Activated naive CD8-positive, alpha-beta T cell treated with anti-CD3 and anti-CD28 coated beads, Interleukin-2, amount 50 U/mL, for 24 hours (primary cell): ENCODE measurements around the gene RNF145.

Experiments
- ATAC-seq: fragments of 150-1000 bp; cut with Tn5 transposase; one replicate; pipeline ENCODE4 v1.10.0; 2021
- DNase-seq: peaks from one replicate; pipeline ENCODE4 v3.0.0; 2021
- H3K27ac Mint-ChIP-seq: one replicate; pipeline ENCODE4 v1.8.0; 2021; ENCODE audit warnings: mild to moderate bottlenecking, mixed read lengths
- H3K27me3 Mint-ChIP-seq: one replicate; pipeline ENCODE4 v1.8.0; 2021; ENCODE audit warnings: mixed read lengths
- H3K36me3 Mint-ChIP-seq: one replicate; pipeline ENCODE4 v1.8.0; 2021; ENCODE audit warnings: low read depth, mixed read lengths
- H3K4me1 Mint-ChIP-seq: one replicate; pipeline ENCODE4 v1.8.0; 2021; ENCODE audit warnings: mixed read lengths
- H3K4me3 Mint-ChIP-seq: one replicate; pipeline ENCODE4 v1.8.0; 2021; ENCODE audit warnings: mild to moderate bottlenecking, moderate library complexity, mixed read lengths
- H3K9me3 Mint-ChIP-seq: one replicate; pipeline ENCODE4 v1.8.0; 2021; ENCODE audit warnings: mixed read lengths

RNF145 gene

DNA sequence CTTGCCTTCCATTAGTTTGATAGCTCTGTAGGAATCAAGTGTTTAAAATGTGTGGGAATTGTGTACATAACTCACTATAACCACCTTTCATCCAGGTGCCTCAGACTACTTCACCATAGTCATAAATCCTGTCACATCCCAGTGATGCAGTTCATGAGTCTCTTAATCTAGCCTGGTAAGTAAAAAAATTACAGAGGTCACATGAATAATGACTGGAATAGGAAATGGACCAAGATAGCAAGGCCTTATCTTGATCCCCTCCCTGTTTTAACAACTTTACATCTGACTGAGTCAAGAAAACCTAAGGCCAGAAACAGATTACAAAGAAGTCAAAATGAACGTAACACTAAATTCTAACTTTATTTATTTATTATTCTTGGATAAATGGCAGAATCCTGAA is 1.5 kb upstream of the RNF145 start:
- no peaks in the 10 kb centered on the region for H3K27me3 Mint-ChIP-seq
- peaks cover 46% of the 10 kb centered on the region for H3K4me1 Mint-ChIP-seq
- H3K4me3 Mint-ChIP-seq = peak overlapping the region; percentile 88
- no peak for ATAC-seq
- peaks cover 19% of the 10 kb centered on the region for H3K36me3 Mint-ChIP-seq
- DNase-seq = no peak
- H3K27ac Mint-ChIP-seq = peak overlapping the region; percentile 97
- H3K9me3 Mint-ChIP-seq = no peaks in the 10 kb centered on the region

GRCh38 chr5:159210210-159210661 is 883 bp upstream of the RNF145 start:
- H3K27ac Mint-ChIP-seq = peak overlapping the region; percentile 97
- H3K36me3 Mint-ChIP-seq = peaks cover 19% of the 10 kb centered on the region
- peak overlapping the region; percentile 88 for H3K4me3 Mint-ChIP-seq
- DNase-seq (no peak), ATAC-seq (no peak)
- peaks cover 52% of the 10 kb centered on the region for H3K4me1 Mint-ChIP-seq
- no peaks in the 10 kb centered on the region for H3K9me3 Mint-ChIP-seq
- no peaks in the 10 kb centered on the region for H3K27me3 Mint-ChIP-seq

DNA sequence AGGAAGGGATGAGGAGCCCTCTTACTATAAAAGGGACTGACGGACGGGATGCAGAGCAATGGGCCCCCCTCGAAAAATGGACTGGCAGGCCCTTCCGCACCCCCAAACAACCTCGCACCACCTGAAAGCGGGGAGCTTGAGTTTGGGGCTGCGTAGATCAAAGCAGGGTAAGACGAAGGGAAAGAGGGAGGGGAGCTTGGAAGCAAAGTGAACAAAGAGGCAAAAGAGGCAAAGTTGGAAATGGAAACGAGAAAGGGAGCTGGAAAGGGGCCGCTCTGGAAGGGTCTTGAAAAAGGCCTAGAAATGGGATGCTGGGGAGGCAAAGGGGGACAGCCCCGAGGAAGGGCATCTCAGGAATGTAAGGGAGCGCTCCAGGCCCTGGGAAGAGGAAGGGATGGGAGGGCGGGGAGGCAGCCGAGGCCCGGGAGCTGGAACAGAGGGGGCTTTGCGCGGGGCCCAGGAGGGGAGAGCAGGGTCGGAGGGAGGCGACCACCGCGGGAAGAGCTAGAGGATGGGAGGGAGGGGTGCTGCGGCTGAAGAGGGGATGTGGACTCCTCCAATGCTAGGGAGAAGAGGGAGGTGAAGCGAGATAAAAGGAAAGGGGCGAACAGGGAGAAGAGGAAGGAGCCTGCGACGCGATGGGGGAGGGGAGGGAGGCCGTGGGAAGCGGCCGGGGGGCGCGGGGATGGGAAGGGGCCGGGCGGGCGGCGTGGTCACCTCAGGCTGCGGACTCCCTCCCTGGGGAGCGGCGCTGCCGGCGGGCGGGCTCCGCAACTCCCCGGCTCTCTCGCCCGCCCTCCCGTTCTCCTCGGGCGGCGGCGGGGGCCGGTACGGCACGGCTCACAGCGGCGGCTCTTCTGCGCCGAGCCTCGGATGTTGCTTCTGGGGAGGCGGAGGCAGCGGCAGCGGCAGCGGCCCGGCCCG is 577 bp downstream of the RNF145 start:
- no peak for ATAC-seq

DNA sequence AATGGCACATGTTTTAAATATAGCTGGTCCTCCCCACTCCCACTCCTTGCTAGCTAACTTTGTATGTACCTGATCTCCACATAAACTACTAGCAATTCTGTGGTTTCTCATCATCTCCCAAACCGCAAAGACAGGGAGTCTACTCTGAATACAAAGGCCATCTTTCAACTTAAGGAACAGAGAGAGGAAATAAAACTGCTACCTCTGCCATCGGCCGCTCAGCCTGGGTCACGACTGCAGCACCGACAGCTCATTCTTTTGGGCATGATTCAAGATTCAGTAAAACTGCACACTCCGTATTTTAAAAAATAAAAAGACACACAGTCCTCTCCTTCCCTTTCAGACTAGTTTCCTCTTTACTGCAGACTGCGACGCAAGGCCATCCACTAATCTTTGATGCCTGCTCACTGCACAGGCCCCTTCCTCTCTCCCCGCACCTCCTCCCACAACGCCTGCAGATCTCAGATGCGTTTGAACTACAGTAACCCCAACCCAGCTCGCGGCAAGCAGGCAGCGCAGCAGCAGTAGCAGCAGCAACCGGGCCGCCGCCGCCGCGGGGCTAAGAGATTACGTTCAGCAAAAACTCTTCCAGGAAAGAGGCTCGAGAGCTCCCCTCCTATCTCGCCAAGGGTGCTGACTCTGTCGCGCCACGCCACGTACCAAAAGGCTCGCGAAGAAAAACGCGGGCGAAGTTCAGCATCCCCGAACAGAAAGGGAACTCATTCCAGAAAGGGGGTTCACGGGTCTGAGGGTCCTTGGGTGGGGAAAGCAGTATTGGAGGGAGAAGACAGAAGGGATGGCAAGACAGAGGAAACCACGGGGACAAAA is 1.5 kb downstream of the RNF145 start:
- DNase-seq = peak; percentile 77
- ATAC-seq = peak; percentile 60
- Mint-ChIP-seq H3K4me1 (peaks cover 73% of the 10 kb centered on the region), H3K27ac (peak overlapping the region; percentile 97), H3K27me3 (no peaks in the 10 kb centered on the region), H3K4me3 (peak overlapping the region; percentile 97), H3K36me3 (peaks cover 30% of the 10 kb centered on the region), H3K9me3 (no peaks in the 10 kb centered on the region)

More for the DNA sequence above, 577 bp downstream of the RNF145 start:
- Mint-ChIP-seq H3K4me1 (peaks cover 67% of the 10 kb centered on the region), H3K9me3 (no peaks in the 10 kb centered on the region), H3K27me3 (no peaks in the 10 kb centered on the region), H3K36me3 (peaks cover 23% of the 10 kb centered on the region), H3K4me3 (peak overlapping the region; percentile 97), H3K27ac (peak overlapping the region; percentile 97)
- peak; percentile 40 for DNase-seq

DNA sequence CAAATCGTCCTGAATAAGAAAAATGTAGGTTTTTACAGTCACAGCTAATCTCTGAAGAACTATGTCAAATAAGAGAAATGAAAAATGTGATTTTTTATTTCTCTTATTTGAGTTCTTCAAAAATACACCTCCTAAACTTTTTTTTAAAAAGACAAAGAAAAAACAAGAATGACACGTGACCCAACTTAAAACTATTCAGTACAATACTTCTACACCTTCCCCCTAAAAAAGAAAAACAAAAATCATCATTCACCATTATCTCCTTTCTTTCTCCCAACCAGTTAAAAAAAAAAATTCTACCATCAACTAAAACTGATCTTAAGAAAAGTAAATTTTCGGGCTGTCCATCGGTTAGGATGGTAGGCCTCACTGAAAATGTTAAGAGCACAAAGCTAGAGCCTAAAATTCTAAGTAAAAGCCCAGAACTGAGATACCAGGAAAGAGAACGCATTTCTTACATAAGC is 2.1 kb downstream of the RNF145 start:
- Mint-ChIP-seq H3K4me3 (peak overlapping the region; percentile 97), H3K27me3 (no peaks in the 10 kb centered on the region), H3K9me3 (no peaks in the 10 kb centered on the region), H3K36me3 (peaks cover 36% of the 10 kb centered on the region), H3K4me1 (peaks cover 75% of the 10 kb centered on the region), H3K27ac (peak overlapping the region; percentile 97)
- ATAC-seq = no peak
- DNase-seq = no peak

GRCh38 chr5:159206818-159207217 is 2.5 kb downstream of the RNF145 start:
- H3K4me3 Mint-ChIP-seq = peak overlapping the region; percentile 97
- H3K9me3 Mint-ChIP-seq = no peaks in the 10 kb centered on the region
- DNase-seq (no peak), ATAC-seq (no peak)
- peaks cover 38% of the 10 kb centered on the region for H3K36me3 Mint-ChIP-seq
- H3K4me1 Mint-ChIP-seq = peaks cover 72% of the 10 kb centered on the region
- H3K27ac Mint-ChIP-seq = peak overlapping the region; percentile 97
- H3K27me3 Mint-ChIP-seq = no peaks in the 10 kb centered on the region

DNA sequence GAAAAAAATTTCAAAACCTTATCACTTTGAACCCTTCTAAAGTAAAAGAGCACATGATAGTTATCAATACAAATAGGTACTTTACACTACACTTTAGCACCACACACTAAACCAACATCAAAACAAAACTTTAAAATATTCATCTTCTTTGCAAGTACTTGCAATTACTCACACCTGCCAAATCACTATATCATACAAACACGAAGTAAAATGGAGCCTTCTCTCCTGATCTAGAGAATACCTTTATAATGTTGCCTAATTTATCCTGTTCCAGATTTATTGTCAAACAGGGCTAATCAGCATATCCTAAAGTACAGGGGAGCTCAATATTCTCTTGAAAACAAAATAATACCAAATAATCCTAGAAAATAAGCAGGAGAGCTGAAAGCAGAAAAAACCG is 3.0 kb downstream of the RNF145 start:
- peak overlapping the region; percentile 97 for H3K27ac Mint-ChIP-seq
- H3K4me1 Mint-ChIP-seq = peaks cover 69% of the 10 kb centered on the region
- ATAC-seq = no peak
- peak overlapping the region; percentile 97 for H3K4me3 Mint-ChIP-seq
- DNase-seq = no peak
- no peaks in the 10 kb centered on the region for H3K27me3 Mint-ChIP-seq
- H3K9me3 Mint-ChIP-seq = no peaks in the 10 kb centered on the region
- H3K36me3 Mint-ChIP-seq = peaks cover 39% of the 10 kb centered on the region

GRCh38 chr5:159203351-159203750 is 6.0 kb downstream of the RNF145 start:
- peaks cover 76% of the 10 kb centered on the region for H3K4me1 Mint-ChIP-seq
- H3K27me3 Mint-ChIP-seq = no peaks in the 10 kb centered on the region
- H3K27ac Mint-ChIP-seq = peak overlapping the region; percentile 68
- H3K36me3 Mint-ChIP-seq = peaks cover 49% of the 10 kb centered on the region
- no peak for ATAC-seq
- H3K4me3 Mint-ChIP-seq = peak overlapping the region; percentile 0
- no peak for DNase-seq
- H3K9me3 Mint-ChIP-seq = no peaks in the 10 kb centered on the region

DNA sequence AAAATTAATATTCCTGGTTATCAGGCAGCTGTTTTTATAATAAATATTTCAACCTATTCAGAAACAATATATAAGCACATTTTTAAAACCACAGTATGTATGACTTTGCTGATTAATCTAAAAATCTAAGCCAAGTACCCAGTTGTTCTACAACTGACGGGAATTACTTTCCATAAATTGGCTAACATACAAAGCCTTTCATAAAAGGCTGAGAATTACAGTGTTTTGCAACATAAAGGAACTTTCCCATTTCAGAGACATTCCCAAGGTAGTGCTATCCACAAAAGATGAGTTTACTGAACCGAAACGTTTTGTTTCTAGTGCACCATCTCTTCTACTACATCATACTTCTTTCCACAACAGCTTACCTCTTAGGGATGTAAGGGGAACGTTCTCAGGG is 7.2 kb downstream of the RNF145 start:
- Mint-ChIP-seq H3K4me3 (no peak overlapping the region), H3K27ac (no peak overlapping the region), H3K36me3 (peaks cover 51% of the 10 kb centered on the region), H3K4me1 (peaks cover 85% of the 10 kb centered on the region), H3K27me3 (no peaks in the 10 kb centered on the region), H3K9me3 (no peaks in the 10 kb centered on the region)
- ATAC-seq = no peak
- DNase-seq = no peak

DNA sequence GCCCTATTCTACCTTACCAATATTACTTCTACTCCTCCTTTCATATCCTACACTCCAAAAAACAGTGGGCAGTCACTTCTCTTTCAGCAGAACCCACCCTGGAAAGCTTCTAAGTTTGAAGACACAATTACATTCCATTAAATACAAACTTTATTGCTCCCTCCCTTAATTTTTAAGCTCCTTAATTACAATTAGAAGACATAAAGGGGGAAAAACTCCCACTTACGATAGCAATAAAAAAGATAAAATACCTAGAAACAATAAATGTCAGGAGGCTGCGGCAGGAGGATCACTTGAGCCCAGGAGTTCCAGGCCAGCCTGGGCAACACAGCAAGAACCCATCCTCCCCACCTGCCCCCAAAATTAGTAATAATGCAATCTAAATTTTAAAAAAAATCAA is 9.6 kb downstream of the RNF145 start:
- ATAC-seq = no peak
- no peak for DNase-seq
- Mint-ChIP-seq H3K4me3 (no peak overlapping the region), H3K4me1 (peaks cover 84% of the 10 kb centered on the region), H3K27ac (peak overlapping the region; percentile 30), H3K36me3 (peaks cover 64% of the 10 kb centered on the region), H3K9me3 (no peaks in the 10 kb centered on the region), H3K27me3 (no peaks in the 10 kb centered on the region)

DNA sequence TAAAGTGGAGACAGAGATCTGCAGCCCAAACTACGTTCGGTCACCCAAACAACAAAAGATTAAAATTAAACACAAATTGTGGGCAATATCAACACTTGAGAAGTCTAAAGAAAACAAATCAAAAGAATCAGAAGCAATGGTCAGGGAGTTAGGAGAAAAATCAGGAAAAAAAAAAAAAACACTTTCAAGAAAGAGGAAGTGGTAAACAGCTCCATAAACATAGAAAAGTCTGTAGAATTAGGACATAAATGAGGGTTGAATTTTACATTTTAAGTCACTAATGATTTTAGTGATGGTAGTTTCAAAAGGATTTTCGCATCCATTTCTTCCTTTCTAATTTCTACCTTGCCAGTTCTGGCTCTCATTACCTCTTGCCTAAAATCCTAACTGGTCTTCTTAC is 10.1 kb downstream of the RNF145 start:
- DNase-seq = no peak
- Mint-ChIP-seq H3K4me3 (no peak overlapping the region), H3K4me1 (peaks cover 78% of the 10 kb centered on the region), H3K36me3 (peaks cover 68% of the 10 kb centered on the region), H3K27ac (peak overlapping the region; percentile 57), H3K9me3 (no peaks in the 10 kb centered on the region), H3K27me3 (no peaks in the 10 kb centered on the region)
- ATAC-seq = no peak

DNA sequence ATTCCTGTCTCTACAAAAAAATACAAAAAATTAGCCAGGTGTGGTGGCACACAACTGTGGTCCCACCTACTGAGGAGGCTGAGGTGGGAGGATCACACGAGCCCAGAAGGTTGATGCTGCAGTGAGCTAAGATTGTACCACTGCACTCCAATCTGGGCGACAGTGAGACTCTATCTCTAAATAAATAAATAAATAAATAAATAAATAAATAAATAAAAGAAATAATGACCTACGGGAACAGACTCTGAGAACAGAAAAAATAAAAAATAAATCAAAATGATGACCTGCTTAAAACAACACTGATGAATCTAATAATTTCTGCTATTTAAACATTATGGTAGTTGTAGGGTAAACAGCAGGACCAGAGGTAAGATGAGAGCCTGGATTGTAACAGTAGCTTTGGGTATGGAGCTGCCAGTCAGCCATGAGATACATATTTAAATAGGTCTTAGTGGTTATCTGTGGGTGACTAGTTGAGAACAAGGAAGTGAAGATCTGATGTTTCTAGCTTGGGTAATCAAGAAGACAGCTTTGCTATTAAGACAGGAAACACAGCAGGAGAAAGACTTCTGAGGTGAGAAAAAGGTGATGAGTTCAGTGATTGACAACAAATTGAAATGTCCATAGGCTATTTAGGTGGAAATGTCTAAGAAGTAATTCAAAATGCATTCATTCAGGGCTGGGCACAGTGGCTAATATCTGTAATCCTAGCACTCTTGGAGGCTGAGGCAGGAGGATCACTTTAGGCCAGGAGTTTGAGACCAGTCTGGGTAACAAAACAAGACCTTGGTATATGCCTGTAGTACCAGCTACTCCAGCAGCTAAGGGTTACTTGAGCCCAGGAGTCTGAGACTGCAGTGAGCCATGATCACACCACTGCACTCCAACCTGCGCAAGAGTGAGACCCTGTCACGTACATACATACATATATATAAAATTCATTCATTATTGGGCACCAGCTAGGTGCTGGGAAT is 11.0 kb downstream of the RNF145 start:
- DNase-seq (no peak), ATAC-seq (peak; percentile 69)
- H3K4me1 Mint-ChIP-seq = peaks cover 78% of the 10 kb centered on the region
- H3K4me3 Mint-ChIP-seq = peak overlapping the region; percentile 5
- H3K9me3 Mint-ChIP-seq = no peaks in the 10 kb centered on the region
- H3K27ac Mint-ChIP-seq = peak overlapping the region; percentile 68
- H3K27me3 Mint-ChIP-seq = no peaks in the 10 kb centered on the region
- peaks cover 71% of the 10 kb centered on the region for H3K36me3 Mint-ChIP-seq

DNA sequence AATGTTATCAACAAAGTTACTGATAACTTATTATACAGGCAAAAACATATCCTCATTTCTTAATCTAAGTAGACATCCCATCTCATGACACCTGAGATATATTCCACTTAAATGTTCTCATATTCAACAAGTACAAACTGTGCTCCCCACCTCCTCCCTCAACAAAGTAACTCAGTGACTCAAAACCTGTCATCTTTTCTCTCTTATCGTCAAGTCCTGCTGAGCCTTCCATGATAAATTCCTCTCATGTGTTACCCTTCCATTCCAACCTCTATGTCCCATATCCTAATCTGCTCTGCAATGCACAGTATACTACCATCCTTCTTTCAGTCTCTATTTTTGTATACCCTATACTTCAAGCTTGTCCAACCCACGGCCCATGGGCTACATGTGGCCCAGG is 13.6 kb downstream of the RNF145 start:
- Mint-ChIP-seq H3K9me3 (no peaks in the 10 kb centered on the region), H3K4me1 (peaks cover 79% of the 10 kb centered on the region), H3K4me3 (no peak overlapping the region), H3K27me3 (no peaks in the 10 kb centered on the region), H3K27ac (no peak overlapping the region), H3K36me3 (peaks cover 73% of the 10 kb centered on the region)
- ATAC-seq (no peak), DNase-seq (no peak)

GRCh38 chr5:159190170-159190569 is 19.2 kb downstream of the RNF145 start:
- H3K4me1 Mint-ChIP-seq = peaks cover 69% of the 10 kb centered on the region
- no peak for DNase-seq
- no peaks in the 10 kb centered on the region for H3K27me3 Mint-ChIP-seq
- no peak for ATAC-seq
- H3K4me3 Mint-ChIP-seq = no peak overlapping the region
- no peaks in the 10 kb centered on the region for H3K9me3 Mint-ChIP-seq
- peaks cover 55% of the 10 kb centered on the region for H3K36me3 Mint-ChIP-seq
- H3K27ac Mint-ChIP-seq = peak overlapping the region; percentile 39
